NCI-H2227 (cell line): ENCODE data around the gene GAGE10.
A peak's percentile ranks its signal among the peaks of the same experiment; 100 is the strongest.
"Not testable (repeated sequence)": the region's sequence is repeated elsewhere in the genome, so short reads cannot be mapped to it uniquely, and the experiment has no call there.

Experiments used
- DNase-seq: peaks from one replicate; lab custom pipeline; 2025; ENCODE audit not compliant: unreplicated experiment; lab: John Stamatoyannopoulos, UW

GAGE10 gene

DNA sequence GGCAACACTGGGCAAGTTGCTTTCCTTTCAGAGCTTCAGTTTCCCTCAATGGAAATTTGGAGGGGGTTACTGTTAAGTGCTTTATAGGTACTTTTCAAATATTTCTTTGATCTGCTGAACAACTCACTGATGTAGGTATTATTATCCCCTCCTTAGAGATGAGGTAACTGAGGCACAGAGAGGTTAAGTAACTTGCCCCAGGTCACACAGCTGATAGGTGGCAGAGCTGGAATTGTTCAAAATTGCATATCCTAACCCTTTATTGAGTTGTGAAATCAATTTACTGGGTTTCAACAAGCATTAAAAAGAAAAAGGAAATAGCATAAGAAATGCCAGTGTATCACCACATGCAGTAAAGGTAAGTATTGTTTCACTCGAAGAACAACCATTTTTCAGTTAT is 27.2 kb upstream of the GAGE10 start:
- DNase-seq = no peak

DNA sequence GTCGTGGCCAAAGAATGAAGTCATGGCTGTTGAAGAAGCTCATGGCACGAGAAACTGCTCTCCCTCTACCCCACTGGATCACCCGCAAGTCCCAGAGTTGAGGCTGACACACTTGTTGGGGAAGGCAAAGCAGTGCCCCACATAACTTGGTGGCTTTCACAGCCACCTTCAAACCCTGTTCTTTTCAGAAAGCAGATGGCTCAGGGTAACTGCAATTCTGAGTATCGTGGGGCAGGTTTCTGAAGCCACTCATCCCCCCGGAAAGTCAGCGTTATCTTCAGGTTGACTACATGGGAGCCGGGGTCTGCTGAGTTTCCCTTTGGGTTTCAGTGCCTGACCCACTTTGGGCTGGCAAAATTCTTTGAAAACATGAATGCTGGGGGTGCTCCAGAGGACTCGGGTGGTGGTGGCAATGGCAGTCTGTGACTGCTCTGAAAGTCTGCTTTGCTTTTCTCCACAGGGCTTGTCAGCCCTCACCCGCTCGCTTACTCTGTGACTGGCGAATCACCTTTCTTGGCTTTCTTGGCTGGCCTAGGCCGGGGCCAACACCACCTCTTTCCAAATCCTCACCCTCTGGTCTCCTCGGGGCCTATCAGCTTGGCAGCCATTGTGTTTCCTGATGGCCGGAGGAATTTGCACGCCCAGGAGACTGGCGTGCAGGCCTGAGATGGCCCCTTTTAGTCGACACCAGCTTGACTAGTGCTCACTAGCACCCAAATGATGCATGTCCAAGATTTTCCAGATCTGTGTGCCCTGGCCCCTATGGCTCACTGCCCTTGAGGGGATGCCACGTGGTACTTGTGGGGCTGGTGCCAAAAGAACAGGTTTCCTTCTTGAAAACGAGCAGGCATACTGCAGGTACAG is 26.5 kb upstream of the GAGE10 start:
- DNase-seq = no peak

DNA sequence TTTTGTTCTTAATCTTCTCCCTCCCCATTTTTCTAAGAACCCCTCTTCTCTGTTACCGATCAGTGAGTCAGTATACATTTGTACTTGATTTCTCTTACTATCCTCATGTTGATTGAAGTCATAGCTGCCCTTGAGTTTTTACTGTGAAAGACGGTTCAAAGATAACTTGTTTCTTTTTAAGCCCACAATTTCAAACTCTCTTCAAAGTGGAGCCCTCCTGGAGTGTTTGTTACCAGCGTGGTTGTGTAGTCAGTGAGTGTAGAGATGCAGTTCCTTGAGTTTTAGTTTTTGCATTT is 26.0 kb upstream of the GAGE10 start:
- no peak for DNase-seq

DNA sequence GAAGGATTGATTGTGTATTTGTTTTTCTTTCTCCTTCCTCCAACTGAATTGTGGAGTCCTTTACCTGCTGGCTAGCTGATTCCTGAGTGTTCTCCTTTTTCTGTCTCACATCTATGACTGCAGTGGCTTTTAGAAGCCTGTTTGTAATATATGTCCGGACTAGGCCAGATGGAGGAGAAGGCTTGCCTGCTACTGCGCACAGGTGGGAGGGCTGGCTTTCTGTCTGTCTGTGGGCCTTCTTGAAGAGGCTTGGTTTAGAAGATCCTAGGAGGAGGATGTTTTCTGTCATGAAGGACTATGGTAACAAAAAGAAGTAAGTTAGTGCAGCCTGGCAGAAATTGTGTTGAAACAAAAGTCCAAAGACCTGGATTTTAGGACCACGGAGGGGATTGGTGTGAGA is 25.4 kb upstream of the GAGE10 start:
- no peak for DNase-seq

DNA sequence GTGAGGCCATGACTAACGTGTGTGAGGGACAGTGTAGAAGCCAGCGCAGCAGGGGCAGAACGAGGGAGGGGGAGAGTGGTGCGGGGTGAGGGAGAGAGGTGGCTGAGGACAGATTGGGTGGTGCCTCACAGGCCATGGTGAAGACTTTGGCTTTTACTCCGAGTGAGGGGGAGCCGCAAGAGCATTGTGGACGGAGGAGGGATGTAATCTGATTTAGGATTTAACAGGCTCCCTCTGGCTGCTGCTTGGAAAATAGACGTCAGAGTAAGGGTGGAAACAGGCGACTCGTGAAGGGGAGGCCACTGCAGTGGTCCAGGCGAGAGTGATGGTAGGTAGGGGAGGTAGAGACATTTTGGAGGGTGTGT is 20.8 kb upstream of the GAGE10 start:
- peak; percentile 39 for DNase-seq

DNA sequence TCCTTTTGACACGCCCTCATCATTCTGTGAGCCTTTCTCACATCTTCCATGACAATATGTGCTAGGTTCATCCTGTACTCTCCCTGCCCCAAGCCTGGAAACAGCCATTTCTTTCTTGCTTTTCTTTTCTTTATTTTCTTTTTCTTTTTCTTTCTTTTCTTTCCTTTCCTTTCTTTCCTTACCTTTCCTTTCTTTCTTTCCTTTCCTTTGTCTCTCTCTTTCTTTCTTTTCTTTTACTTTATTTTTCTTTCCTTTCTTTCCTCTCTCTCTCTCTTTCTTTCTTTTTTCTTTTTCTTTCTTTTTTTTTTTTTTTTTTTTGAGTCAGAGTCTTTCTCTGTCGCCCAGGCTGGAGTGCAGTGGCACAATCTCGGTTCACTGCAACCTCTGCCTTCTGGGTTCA is 19.2 kb upstream of the GAGE10 start:
- DNase-seq = no peak

DNA sequence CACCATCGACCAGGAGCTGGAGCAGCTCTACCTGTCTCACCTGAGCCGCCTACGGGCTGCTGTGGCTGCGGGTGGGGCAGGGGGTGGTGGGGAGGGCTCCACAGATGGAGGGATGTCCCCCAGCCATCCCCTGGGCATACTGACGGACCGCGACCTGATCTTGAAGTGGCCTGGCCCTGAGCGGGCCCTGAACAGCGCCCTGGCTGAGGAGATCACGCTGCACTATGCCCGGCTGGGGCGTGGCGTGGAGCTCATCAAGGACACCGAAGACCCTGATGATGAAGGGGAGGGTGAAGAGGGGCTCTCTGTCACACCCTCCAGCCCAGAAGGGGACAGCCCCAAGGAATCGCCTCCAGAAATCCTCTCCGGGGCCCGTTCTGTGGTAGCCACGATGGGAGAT is 17.3 kb upstream of the GAGE10 start:
- no peak for DNase-seq

DNA sequence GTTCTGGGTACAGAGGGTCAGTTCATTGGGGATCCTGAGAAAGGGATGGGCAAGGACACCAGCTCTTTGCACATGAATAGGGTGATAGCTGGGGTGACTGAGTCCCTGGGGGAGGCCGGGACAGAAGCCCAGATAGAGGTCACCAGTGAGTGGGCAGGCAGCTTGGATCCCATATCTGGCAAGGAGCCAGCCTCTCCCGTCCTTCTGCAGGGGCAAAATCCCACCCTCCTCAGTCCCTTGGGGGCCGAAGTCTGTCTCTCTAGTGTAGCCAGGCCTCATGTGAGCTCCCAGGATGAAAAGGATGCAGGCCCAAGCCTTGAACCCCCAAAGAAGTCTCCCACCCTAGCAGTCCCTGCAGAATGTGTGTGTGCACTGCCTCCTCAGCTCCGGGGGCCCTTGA is 16.9 kb upstream of the GAGE10 start:
- DNase-seq = no peak

DNA sequence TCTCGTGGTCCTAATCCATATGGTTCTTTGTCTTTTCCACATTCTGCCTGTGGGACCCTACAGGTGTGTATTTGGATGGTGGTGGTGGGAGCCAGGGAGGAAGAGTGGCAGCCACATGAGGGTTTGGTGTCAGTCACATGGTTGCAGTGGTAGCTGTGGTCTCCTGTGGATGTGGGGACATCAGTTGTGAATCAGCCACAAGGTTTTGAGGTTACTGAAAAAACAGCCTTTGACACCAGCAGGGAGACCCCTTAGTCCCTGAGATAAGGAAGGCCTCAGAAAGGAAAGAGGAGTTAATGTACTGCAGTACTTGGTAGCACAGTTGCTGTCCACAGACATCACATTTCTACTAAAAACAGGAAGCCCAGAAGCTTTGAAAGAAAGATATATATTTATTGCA is 15.8 kb upstream of the GAGE10 start:
- DNase-seq = no peak

DNA sequence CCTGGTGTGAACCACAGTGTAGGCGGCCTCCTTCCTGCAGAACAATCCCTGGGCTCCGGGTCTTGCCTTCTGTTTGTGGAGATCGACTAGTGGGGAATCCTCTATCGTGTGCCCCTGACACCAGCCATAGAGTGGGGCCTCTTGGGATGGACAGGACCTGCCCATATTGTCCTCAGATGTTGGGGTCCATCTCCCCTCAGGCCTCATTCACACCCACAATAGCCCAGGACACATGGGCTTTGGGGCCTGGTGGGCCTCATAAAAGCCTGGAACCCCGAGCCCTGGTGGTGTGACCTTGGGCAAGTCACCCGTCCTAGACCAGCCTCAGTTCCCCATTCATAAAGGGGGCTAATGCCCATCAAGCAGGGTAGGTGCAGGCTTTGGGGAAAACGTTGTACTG is 13.2 kb upstream of the GAGE10 start:
- no peak for DNase-seq

DNA sequence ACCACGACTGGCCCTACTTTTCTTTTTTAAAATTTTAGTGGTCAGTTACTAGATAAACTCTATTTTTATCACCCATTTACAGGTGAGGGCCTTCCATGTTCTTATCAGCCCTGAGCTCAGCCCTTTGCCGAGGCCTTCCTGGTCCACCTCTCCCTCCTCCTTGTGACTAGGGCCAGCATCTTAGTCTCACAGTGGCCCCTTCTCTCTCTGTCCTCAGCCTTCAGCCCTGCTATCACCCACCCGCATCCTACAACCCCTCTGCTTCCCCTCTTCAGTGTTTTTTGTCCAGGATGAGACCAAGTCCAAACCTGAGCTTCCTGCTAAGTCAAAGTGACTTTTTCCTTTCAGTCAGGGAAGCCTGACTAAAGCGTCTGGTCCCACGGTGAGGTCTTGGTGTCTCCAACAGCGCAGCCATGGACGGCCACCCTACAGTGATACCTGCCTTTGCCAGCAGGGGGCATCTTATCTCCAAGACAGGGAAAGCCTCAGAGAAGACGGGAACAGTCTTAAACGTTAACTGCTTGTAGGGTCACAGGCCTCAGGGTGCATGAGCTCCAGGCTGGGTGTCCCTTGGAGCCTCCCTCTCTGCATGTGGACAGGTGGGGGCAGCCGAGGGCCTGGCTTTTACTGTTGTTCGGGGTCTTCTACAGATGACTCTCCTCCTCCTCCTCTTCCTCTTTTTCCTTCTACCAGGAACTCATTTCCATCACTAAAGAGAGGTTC is 11.7 kb upstream of the GAGE10 start:
- peak; percentile 64 for DNase-seq

DNA sequence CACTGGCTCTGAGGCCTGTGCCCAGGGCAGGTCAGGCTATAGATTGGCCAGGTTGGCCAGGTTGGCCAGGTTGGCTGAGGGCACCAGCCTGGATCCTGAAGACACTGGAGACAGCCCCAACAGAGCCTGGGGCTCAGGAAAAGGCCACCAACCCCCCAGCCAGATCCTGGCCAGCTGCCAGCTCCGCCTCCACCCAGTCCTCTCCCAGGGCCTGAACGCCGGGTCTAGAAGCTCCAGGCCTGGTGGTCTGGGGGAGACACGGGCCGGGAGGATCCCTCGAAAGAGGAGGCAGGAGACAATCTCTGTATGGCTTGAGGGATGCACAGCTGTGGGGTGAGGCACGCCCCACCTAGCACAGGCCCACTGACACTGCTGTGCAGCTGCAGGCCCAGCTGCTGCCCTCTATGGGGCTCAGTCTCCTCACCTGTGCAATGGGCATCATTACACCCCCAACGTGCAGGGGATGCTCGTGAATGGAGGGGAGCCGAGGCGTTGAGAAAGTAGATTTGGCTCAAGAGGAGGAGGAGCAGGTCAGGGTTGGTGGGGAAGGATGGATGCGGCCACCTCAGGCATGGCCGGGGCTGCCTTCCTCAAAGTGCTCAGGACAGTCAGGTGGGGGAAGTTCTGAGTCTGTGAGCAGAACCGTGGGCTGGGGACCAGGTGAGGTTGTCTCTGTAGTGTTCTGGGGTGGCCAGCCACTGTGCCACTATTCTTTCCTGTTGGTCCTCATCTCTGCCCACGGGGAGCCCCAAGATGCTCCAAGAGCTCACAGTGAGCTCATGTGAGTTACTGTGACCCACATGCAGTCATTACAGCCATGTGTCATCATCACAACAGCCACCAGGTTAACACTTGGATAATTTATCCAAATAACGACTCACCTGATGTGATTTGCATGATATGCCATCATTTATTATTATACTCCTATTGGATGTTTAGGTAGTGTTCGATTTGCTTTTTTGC is 10.8 kb upstream of the GAGE10 start:
- no peak for DNase-seq

DNA sequence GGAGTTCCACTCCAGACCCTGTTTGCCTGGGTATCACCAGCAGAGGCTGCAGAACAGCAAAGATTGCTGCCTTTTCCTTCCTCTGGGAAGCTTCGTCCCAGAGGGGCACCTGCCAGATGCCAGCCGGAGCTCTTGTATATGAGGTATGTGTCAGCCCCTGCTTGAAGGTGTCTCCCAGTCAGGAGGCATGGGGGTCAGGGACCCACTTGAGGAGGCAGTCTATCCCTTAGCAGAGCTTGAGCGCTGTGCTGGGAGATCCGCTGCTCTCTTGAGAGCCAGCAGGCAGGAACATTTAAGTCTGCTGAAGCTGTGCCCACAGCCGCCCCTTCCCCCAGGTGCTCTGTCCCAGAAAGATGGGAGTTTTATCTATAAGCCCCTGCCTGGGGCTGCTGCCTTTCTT is 4.2 kb upstream of the GAGE10 start:
- DNase-seq = not testable (repeated sequence)

DNA sequence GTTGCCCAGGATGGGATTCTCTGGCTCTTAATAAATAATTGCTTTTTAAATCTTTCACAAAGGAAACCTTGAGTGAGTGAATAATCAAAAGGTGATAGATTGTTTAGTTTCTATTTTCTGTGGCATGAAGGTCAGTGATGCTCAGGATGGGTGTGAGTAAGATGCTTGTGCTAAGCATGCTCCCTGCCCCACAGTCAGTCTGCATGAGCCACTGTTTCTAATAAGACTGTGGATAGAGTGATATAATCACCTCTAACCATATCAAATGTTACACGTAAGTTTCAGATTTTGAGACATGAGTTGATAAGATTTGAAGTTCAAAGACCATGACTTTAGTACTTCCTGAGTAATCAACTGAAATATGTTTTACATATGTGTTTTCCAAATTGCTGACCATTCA is 2.7 kb upstream of the GAGE10 start:
- DNase-seq = no peak

DNA sequence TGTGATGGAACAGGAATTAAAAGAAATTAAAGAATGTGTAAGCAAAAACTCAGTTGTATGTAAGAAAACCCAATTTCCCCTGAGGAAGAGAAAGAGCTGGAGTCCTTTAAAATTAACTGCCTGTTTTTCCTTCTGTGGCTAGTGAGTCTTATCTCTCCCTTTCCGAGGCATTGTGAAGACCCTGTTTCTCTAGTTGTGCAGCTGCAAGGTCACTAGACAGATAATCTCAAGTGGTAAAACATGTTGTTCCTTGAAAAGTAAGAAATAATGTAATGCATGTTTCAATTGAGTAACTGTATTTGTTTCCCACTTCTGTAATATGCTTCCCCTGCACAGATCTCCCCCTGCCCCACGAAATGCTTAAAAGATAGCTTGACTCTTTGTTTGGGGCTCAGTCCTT is 4.3 kb downstream of the GAGE10 start:
- DNase-seq = not testable (repeated sequence)

DNA sequence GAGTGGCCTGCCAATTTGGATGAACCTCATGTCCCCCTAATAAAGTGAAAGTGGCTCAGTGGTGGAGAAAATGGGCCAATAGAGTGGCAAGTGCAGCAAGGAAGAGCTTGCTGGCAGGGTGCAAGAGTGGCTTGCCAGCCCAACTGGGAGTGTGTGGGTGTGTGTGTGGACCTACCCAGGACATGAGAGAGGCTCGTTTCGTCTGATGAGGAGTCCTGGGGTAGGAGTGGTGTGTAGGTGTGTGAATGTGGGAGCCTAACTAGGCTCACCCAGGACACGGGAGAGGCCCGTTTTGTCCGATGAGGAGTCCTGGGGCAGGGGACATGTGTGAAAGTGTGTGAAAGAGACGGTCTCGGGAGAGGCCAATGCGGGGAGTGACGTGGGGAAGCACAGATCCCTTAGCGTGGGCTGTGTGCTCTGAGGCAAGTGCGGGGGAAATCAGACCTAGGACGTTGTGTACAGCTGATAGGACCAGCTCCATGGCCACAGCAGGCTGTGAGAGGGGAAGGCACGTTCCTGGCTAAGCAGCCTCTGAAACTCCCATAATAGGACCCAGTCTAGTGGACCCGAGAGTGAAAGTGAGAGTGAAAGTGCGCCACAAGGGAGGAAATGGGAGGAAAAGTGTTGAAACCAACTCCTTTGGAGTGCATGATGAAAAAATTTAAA is 5.3 kb downstream of the GAGE10 start:
- no peak for DNase-seq

DNA sequence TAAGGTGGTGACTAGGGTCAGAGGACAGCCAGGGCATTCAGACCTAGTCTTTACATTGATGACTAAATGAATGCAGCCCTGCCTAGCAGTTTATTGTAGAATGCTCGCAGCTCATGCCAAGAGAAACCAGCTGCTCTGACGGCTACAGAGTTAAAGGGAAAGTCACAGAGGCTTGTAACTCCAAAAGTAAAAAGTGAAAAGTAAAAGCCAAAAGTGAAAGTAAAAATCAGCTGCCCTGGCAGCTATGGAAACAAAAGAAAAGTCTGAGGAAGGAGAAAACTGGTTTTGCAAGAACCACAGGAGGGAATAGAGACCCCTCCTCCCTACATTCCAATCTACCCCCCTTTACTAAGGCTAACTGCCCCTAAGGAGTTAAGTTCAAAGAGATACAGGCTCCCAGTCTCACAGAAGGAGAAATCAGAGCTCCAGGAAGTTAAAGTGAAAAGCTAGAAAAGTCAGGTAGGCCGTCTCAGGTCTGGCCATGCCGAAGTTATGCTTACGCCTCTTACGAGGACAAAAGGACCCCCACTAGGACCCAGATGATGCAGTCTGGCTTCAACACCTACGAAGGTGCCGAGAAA is 6.0 kb downstream of the GAGE10 start:
- DNase-seq = no peak

DNA sequence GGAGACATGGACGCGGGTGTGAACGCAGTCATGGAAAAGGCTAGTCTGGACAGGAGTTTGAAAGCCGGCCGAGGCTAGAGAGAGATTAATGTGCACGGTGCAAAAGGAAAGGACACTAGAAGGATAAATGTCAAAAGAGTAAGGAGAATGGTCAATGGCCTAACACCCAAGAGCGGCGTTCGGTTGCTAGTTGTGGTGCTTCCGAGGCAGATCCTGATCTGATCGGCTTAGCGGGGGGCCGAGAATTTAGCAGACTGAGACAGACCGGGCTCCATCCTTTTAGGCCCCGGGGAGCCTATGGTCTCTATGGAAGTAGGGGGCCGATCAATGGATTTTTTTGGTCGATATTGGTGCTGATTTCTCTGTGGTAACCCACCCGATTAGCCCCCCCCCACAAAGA is 6.9 kb downstream of the GAGE10 start:
- DNase-seq = no peak

DNA sequence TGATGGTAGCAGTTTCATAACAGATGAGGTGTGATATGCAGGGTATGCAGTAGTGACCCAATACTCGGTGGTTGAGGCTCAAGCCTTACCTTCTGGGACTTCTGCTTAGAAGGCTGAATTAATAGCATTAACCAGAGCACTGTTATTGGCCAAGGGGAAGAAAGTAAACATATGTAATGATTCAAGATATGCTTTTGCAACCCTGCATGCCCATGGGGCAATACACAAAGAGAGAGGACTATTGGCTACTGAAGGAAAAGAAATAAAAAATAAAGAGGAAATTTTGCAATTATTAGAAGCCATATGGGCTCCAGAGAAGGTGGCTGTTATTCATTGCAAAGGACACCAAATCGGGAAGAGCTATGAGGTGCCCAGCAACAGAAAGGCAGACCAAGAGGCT is 8.7 kb downstream of the GAGE10 start:
- no peak for DNase-seq

DNA sequence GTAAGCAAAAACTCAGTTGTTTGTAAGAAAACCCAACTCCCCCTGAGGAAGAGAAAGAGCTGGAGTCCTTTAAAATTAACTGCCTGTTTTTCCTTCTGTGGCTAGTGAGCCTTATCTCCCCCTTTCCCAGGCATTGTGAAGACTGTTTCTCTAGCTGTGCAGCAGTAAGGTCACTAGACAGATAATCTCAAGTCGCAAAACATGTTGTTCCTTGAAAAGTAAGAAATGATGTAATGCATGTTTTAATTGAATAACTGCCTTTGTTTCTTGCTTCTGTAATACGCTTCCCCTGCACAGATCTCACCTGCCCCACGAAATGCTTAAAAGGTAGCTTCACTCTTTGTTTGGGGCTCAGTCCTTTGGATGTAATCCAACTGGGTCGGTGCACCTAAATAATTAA is 12.6 kb downstream of the GAGE10 start:
- no peak for DNase-seq

DNA sequence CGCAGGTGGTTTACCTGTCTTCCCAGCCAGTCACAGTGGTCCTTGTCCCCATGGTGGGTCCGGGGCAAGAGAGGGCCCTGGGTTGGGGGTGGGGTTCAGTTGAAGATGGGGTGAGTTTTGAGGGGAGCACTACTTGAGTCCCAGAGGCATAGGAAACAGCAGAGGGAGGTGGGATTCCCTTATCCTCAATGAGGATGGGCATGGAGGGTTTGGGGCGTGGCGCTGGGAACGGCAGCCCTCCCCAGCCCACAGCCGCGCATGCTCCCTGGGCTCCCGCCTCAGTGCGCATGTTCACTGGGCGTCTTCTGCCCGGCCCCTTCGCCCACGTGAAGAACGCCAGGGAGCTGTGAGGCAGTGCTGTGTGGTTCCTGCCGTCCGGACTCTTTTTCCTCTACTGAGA is 18.3 kb downstream of the GAGE10 start, which contains the start of gene GAGE12J:
TSS of gene GAGE12J (plus strand) at position 301 of the 400 bp plus-strand sequence. CDS start 1,157 bp downstream, outside the sequence.
- not testable (repeated sequence) for DNase-seq
